Right renal pelvis (tissue), 4 donors: ENCODE measurements around the gene ENTPD2. TPM values are rescaled to one million over a fixed set of nuclear protein-coding genes. Genes with fewer than 3 reads are reported as not detected.

Experiments used
- DNase-seq, 4 donors: peaks; one replicate each; pipeline ENCODE4 v3.0.0-alpha.2; 2013; ENCODE audit warnings: low read depth in 4 of 4, low spot score in 3 of 4, missing footprints in 1 of 4
- polyA plus RNA-seq, 4 donors: library from polyadenylated mRNA; unstranded; fragments of 120-200 nt; gene quantifications; one replicate each; pipeline ENCODE4 v1.2.1, GENCODE V29; 2013; ENCODE audit not compliant: insufficient read length in 4 of 4

ENTPD2 gene
- 1 to 10 TPM; 3.4 to 7.4 (median 4.2) TPM for polyA plus RNA-seq

DNA sequence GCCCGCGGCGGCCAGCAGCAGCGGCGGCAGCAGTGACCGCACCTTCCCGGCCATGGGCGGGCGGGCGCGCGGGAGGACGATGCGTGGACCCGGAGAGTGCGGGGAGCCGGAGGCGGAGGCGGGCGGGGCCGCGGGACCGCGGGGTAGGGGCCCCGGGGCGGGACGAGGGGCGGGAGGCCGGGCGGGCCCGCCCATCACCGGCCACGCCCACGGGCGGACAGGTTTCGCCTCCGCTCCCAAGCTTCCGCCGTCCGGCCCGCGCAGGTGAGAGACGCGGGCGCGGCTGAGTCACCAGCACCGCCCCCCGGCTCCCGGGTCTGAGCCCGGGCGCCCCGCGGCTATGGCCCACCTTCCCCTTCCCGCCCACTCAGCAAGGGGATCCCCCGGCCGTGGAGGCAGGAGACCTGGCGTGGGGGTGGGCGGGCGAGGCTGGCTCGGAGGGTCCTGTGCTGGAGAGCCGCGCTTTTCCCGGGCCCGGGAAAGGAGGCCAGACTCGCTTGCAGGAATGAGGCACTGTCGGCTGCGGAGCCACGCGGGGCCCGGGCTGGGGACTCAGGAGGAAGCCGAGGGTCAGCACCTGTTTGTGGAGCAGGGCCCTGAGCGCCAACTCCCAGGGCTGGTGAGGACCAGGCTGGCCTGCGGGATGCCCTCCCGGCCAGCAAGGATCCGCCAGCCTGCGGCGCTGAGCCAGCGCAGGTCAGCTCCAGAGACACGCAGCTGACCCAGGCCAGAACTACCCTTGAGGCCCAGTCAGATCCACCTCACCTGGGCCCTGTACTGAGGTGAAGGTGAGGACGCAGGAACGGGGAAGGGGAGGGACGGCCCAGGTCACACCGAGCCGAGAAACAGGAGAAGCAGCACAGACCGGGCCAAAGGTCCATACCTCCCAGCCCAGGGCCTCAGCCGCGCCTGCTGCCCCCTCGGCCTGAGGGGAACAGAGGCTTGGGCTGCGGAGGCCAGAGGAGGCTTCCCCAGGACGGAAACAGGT, at the start of gene ENTPD2:
ENTPD2 (minus strand) TSS at position 118 of the 988 bp plus-strand sequence; CDS start at position 54, 64 bp downstream.
- no peak for DNase-seq

DNA sequence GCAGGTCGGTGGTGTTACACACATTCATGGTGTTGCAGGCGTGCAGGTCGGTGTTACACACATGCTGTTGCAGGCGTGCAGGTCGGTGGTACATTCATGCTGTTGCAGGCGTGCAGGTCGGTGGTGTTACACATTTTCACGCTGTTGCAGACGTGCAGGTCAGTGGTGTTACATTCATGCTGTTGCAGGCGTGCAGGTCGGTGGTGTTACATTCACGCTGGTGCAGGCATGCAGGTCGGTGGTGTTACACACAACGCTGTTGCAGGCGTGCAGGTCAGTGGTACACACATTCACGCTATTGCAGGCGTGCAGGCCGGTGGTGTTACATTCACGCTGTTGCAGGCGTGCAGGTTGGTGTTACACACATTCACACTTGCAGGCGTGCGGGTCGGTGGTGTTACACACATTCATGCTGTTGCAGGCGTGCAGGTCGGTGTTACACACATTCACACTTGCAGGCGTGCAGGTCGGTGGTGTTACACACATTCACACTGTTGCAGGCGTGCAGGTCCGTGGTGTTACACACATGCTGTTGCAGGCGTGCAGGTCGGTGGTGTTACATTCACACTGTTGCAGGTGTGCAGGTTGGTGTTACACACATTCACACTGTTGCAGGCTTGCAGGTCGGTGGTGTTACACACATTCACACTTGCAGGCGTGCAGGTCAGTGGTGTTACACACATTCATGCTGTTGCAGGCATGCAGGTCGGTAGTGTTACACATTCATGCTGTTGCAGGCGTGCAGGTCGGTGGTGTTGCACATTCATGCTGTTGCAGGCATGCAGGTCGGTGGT, 49.5 kb upstream of the ENTPD2 start:
- no peak for DNase-seq

DNA sequence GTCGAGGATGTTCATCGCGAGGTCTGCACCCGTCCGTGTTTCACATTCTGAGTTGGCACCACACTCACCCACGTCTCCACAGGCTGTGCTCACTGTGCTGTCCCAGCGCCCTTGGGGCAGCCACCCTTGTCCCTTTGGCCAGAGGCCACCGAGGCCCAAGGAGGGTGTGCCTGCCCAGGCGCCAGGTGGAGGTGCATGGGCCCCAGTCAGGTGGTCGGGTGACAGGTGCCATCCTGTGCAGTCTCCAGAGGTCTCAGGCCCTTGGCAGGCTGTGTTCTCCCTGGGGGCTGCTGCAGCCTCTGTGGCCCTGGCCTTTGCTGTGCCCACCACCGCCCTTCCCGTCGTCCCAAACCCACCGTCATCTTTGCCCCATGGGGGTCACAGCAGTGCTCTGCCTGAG, 45.4 kb upstream of the ENTPD2 start:
- DNase-seq = no peak

DNA sequence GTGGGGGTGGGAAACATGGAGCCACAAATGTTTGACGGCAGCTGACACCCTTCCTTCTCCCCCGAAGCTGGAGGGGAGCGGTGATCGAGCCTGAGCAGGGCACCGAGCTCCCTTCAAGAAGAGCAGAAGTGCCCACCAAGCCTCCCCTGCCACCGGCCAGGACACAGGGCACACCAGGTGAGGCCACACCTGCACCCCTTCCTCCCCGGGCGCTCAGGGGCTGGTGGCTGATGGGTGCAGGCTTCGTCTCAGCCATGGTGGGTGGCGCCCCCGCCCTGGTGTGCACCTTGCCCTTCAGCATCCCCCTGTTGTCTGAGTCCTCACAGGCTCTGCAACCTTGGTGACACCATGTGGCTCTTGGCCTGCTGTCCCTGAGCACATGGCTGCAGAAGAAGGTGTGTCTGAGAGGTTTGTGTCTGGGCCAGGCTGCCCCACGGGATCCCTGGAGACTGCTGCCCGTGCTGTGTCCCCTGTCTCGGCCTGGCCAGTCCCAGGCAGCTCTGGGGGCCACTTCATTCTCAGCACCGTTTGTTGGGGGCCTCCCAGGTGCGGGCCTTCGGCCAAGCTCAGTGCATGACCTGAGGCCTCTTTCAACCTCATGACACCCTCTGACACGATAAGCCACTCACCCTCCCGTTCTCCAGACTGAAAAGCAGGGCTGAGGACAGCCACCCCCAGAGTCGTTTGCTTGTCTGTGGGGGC, 44.1 kb upstream of the ENTPD2 start:
- no peak for DNase-seq

DNA sequence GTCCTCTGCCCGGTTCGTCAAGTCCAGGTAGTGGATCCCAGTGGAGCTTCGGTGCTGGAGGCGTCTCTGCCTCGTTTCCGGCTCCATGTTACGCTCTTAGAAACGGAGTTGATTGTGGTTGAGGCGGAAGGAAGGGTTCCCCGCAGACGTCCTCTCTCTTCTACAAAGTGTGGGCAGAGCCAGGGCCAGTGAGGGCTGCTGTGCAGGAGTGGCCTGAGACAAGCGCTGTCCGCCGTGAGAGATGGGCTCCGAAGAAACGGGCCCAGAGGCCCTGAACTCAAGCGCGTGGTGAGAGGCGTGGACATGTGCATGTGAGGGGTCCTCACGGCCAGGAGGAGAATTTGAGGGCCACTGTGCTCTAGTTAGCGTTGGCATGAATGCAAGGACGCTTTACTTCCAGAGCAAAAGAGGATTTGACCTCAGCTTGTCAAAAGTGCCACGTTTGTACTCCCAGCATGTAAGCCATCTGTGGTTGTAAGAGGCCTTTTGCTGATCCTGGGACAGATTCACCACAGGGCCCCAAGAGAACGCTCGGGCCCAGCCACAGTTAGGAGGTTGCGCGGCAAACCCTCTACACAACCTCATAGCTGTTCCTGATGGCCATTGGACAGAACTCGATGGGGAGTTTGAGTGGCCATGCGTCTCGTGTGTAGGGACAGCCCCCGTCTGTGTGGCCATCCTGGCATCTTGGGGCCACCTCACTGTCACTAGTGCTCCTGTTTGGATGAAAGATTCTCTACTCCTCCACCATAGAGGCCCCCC, 43.1 kb upstream of the ENTPD2 start:
- DNase-seq = no peak

DNA sequence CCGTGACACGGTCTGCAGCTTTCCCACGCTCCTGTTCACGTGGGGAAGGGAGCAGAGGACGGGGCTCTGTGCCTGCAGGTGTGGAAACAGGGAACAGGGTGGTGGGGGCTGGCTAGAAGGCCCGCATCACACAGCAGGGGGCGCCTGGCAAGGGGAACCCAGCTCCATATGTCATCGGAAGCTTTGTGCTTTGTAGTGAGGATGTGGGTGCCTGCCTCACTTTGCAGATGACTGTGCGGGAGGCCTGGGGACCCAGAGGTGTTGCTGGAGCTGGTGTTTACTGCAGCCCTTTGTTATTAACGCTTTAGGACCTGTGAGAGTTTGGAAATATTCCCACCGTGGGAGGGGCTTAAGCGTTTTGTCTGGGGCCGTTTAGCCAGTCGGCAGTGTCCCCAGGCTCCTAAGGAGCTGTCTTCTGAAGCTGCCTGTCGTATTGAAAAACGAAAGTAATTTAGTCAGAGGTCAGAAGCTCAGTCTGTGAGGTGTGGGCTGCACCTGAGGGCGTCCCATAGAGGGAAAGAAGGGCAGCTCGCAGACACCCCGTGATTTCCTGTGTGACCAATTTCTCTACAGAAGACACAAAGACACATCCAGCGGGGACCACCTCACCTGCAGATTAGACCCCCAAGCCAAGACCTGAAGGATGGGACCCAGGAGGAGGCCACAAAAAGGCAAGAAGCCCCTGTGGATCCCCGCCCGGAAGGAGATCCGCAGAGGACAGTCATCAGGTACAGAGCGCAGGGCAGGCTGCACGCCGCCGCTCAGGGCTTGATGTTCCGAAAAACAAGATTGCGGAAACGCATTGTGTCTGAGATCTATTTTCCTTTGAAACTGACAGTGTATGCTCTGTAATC, 42.0 kb upstream of the ENTPD2 start:
- no peak for DNase-seq

DNA sequence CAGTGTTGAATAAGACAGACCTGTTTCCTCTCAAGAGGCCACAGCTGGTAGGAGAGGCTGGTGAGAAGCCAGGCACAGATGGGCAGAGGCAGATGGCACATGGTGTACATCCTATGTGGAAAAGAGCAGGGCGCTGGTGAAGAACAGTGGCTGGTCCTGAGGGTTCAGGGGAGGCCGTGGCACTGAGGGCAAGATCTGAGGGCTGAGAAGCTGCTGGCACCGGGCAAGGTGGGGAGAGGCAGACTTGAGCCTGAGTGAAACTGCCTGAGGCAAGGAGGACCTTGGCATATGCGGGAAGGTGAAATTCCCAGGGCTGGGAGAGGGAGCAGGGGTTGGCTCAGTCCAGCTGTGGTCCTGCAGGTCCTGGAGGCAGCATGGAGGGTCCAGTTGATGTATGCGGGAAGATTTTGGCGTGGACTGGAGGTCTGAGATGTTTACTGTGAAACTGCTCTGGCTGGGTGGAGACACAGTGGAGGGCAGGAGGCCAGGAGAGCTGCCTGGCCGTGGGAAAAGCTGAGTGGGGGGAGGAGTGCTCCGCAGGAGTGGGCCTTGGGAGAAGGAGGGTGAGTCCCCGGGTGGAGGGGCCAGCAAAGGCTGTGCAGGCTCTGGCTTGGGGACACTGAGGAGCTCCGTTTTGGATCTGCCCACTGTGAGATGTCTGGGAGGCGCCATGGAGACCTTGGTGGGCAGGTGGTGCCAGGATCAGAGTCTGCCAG, 35.5 kb upstream of the ENTPD2 start:
- no peak for DNase-seq

DNA sequence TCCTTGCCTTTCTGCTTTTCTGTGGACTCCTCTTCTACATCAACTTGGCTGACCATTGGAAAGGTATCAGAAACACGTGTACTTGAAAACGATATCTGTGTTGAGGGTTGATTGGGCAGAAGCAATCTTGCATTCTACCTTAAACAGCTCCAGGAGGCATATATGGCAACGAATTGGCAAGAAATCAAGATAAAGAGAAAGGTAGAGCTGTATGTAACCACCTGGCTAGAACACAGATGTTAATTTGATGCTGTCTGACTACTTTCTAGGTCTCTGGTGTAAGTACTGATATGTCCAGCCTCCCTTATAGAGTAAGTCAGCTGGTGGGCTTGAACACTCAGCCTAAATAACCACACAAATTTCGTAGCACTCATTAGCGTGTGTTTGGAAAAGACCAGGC, 34.3 kb upstream of the ENTPD2 start:
- no peak for DNase-seq

DNA sequence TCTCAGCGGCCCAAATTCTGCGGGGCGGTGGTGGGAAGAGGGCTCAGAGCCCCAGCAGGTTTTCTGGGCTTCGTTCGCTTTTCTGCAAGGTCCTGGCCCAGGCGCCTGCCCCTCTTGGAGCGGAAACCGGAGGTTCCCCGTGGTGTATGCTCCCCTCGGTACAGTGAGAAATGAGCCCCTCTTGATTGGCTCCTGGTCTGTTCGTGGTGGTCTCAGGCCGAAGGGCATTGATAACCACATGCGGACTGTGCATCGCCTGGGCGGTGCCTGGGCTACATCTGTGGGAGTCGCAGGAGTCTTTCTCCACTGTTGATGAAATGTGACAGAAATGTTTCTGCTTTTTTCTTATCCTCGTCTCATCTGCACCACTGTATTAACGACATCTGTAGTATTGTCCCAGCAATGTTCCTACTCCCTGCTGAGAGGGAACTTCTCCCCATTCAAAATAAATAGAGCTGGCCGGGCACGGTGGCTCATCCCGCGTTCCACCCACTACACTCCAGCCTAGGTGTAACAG, 33.6 kb upstream of the ENTPD2 start:
- no peak for DNase-seq

DNA sequence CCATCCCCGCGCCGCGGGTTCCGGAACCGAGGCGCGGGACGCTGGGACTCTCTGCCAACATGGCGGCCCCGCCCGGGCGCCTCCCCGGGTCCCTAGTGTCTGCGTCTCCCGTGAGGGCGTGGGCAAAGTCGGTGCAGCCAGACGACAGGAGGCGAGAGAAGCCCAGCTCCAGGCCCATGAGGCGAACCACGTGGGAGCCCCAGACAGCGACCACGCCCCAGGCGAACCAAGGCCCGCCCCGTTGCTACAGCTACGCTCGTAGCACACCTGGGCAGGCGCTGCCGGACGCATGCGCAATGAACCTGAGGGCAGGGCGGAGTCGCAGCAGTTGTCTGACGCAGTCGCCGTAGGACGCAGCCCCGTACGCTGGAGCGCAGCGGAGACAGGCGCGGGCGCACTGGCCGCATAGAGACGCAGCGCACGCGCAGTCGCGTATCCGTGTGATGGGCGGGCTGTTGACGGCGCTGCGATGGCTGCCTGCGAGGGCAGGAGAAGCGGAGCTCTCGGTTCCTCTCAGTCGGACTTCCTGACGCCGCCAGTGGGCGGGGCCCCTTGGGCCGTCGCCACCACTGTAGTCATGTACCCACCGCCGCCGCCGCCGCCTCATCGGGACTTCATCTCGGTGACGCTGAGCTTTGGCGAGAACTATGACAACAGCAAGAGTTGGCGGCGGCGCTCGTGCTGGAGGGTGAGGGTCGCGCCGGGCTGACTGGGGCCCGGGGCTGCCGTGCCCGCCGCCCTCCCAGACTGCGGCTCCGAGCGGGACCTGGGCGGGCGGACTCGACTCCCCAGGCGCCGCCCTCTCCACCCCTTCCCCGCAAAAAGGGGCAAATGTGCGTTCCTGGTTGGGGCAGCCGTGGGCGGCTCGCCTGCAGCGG, 32.9 kb upstream of the ENTPD2 start, which contains the start of gene MAN1B1:
MAN1B1 (plus strand) TSS at position 455 of the 878 bp plus-strand sequence; CDS start at position 470, 15 bp downstream.
- DNase-seq = peak; percentile 94 to 99 (median 95)

DNA sequence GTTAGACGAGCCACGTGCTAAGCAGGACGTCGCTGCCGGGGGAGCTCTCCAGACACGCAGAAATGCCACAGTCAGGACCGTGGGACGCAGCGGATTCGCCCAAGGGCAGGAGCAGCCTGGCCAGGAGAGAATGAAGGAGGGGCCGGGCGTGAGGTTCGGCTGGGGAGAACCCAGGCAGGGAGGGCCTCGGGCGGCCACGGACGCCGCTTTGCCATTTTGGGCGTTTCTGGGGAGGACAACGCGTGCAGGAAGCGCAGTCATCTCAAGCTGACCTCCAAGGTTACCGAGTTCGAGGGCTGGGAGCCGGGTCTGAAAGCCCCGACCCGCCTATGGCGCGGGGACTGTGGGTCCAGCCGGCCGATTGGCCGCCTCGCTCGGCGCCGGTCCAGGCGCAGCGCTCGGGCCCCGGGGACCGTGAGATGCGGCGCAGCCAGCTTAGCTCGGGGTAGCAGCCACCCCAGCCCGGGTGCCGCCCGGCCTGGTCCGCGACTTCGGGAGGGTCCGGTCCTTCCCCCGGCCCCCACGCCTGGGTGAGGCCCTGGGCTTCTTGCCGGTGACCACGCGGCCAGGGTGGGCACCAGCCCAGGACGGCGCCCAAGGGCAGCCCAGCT, 32.2 kb upstream of the ENTPD2 start:
- DNase-seq = no peak

DNA sequence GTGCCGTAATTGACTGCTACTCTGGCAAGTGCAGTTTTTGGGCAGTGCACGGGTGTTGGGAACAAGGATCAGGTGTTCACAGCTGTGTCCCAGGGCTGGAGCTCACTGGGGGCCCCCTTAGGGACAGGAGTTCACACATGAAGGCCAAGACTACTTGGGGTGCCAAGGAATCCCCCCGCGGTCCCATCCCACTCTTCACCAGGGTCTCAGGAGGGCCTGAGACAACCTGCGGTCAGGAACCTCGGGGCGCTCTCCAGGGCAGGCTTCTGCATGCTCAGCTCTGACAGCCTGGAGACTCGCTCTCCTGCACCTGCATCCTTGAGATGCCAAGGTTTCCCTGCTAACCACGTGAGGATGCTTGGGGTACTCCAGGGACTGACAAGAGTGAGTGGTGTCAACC, 30.7 kb upstream of the ENTPD2 start:
- DNase-seq = no peak

DNA sequence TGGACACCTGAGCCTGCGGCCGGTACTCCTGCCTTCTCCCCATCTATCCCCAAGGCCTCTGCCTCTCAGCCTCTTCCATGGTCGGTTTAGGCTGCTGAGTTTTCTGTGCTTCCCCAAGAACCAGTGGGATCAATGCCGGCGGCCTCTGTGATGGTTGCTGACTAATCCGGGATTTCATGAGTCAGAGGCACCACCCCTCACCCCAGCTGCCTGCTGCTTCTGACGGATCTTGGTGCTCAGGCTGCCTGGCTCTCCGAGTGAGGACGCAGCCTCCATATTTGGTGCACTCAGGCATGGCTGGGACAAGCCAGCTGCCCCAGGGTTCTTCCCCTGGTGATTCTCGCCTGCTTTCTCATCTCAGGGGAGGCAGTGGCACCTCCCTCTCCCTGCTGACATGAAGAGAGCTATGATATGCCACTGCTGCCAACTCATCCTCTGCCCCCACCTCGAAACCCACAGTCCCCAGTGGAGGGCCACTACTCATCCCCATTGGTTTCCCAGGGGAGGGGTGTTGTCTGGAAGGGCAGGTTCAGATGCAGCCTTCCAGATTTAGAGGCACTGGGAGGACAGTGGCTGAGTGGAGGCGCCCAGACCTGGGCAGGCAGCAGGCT, 29.6 kb upstream of the ENTPD2 start:
- no peak for DNase-seq

DNA sequence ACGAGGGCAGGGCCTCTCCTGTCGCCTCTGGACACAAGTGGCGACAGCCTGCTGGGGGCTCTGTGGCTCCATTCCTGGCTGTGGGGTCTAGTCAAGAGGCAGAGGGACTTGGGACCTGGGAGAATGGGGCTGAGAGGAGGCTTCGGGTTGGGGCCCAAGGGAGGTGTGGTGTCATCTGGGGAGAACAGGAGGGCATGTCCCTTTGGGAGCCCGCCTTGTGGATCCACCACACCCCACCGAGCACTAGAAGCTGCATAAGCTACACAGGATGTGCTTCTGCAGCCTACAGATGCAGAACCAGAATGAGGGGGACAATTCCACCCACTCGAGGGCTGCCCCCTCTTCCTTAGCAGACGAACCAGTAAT, 29.0 kb upstream of the ENTPD2 start:
- no peak for DNase-seq

DNA sequence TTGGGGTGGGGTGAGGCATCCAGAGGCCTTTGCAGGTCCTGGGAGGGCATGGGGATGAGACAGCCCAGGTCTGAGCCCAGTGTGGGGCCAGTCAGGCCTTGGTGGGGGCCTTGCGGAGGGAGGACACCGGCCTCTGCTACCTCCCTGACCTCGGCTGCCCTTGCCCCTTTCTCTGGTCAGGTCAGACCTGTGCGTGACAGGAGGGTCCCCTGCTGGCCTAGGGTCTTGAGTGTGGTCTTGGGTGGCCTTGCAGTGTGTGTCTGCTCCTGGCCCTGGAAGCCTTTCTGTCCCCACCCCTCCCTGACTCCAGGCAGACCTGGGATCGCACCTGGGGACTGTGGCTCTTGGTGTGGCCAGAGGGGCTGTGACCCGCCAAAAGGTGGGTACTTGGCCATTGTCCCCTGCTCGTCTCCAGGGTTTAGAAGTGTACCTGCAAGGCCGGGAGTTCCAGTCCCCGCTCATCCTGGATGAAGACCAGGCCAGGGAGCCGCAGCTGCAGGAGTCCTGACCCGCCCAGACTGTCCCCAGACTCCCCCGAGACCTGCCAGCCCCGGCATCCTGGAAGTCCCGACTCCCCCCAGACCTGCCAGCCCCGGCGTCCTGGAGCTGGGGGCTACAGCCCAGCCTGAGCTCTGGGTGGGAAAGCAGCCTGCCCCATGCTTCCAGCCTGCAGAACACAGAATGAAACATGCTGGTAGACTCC, 28.5 kb upstream of the ENTPD2 start:
- no peak for DNase-seq
